ENCODE measurements around the gene VSX2.

Gene VSX2

DNA sequence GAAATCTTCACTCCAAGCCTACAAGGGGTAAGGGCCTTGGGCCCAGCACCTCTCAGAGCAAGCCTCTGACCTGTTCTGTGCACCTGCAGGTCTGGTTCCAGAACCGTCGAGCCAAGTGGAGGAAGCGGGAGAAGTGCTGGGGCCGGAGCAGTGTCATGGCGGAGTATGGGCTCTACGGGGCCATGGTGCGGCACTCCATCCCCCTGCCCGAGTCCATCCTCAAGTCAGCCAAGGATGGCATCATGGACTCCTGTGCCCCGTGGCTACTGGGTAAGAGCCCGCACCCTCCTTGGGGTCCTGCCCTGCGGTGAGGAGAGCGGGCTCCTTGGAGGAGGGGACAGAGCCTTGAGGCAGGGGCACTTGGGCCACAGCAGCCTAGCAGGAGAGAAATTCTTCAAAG is 20.3 kb downstream of the VSX2 start:
- no peak for DNase-seq (ENCODE audit: low spot score)

- no peak for DNase-seq (ENCODE audit: low spot score)
Measured at GRCh38 chr14:74260525-74261233, 21.4 kb downstream of the VSX2 start.

DNA sequence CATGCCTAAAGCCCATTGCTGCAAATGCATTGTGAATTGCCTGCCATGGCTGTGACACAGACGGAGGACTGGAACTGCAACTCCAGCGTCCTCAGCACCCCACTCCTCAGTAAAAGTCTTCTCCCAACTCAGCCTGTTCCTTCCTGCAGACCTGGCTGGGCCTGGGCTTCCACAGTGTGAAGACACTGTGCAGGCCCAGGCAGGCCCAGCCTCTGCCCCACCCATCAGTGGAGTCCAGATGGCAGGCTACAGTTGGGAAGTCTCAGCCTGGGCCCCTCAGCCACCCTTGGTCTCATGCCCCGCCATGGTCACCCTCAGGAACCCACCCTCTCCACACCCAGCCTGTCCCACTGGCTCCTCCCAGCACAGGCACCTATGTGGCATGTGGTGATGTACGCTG is 22.0 kb downstream of the VSX2 start:
- DNase-seq (ENCODE audit: low spot score), result no peak

DNA sequence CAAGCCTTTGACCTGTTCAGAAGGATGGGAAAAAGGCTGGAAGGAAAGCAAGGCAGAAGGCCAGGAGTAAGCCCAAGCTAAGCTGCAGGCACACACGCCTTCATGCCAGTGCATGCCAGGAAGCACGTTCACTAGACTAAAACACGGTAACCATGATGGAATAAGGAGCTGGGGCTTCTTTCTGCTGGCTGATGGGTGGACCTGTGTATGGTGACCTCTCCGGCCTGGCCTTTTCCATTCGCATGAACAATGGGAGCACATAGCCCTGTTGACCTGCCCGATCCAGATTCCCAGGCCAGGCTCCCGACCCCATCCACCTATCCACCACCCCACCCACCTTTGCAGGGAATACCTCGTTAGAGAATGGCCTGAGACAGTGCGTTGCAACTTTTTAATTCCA is 22.8 kb downstream of the VSX2 start:
- DNase-seq (ENCODE audit: low spot score), result no peak

GRCh38 chr14:74263181-74263580 is 23.9 kb downstream of the VSX2 start:
- no peak for DNase-seq (ENCODE audit: low spot score)

DNA sequence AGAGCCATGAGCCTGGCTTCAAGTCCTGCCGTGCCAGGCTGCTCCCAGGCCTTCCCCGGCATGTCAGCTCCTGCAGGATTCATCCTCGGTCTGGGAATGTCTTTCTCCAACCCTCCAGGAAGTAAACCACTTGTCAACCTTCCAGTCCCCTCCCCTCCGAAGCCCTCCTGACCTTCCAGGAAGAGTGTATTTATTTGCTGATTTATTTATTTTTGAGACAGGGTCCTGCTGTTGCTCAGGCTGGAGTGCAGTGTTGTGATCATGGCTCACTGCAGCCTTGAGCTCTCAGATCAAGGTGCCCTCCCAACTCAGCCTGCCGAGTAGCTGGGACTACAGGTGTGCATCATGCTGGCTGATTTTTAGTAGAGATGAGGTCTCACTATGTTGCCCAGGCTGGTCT is 24.7 kb downstream of the VSX2 start:
- DNase-seq (ENCODE audit: low spot score), result no peak

GRCh38 chr14:74265301-74265965 is 26.2 kb downstream of the VSX2 start:
- DNase-seq (ENCODE audit: low spot score), result no peak

- DNase-seq (ENCODE audit: low spot score), result no peak
Measured at GRCh38 chr14:74267588-74267987, 28.3 kb downstream of the VSX2 start.

DNA sequence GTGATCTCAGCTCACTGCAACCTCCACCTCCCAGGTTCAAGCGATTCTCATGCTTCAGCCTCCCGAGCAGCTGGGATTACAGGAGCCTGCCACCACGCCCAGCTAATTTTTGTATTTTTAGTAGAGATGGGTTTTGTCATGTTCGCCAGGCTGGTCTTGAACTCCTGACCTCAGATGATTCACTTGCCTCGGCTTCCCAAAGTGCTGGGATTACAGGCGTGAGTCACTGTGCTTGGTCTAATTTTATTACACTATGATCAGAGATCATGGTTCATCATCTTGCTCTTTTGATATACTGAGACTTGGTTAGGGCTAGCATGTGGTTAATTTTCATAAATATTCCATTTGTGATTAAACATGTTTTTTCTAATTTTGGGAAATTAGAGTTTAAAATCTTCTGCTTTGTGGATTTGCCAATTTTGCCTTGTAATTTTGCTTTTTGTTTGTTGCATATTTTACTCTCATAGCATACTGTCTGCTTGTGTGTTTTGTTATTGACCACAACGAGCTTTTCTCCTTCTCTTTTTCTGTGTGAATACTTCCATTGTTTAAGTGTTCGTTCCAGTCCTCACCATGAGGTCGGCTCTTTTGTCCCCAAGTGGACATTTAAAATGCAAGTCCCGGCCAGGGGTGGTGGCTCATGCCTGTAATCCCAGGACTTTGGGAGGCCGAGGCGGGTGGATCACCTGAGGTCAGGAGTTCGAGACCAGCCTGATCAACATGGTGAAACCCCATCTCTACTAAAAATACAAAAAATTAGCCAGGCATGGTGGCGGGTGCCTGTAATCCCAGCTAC is 31.3 kb downstream of the VSX2 start:
- DNase-seq (ENCODE audit: low spot score), result peak; percentile 38

GRCh38 chr14:74271365-74271764 is 32.1 kb downstream of the VSX2 start:
- DNase-seq (ENCODE audit: low spot score), result no peak

DNA sequence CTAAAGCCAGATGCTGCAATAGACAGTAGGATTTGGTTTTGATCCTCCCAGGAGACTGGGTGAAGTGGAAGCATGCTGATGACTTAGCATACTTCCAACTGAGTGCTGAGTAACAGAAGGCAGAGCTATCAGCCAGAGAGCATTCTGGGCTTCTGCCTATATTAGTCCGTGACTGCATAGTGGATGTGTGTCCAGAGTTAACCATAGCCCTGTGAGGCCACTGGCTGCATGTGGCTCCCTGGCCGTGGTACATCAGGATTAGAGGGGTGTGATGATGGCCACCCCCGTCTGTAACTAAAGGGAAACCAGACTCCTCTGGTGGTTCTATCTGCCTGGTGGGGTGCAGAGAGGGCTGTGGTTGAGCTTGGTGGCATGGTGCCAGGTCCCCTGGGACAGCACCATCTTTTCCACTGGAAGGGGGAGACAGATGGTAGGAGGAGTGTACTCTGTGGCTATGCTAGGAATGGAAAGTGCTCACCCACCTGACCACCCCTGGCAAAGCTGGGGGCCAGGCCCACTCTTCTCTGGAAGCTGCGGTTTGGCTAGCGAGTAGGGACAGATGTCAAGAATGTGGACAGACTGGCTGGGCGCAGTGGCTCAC is 36.1 kb downstream of the VSX2 start:
- no peak for DNase-seq (ENCODE audit: low spot score)

DNA sequence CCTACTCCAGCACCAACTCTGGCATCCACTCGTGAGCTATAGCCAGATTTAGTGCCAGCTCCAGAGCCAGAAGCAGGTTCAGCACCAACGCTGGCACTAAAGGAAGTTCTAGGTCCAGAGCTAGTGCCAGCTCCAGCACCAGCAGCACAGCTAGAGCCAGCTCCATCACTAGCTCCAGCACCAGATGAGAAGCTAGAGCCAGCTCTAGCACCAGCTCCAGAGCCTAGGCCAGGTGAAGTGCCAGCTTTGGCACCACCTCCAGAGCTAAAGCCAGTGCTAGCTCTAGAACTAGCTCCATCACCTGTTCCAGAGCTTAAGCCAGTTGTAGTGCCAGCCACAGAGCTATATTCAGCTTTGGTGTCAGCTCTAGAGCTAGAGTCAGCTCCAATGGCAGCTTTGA is 38.8 kb downstream of the VSX2 start:
- no peak for DNase-seq (ENCODE audit: low spot score)

- DNase-seq (ENCODE audit: low spot score), result no peak
Measured at GRCh38 chr14:74281069-74281468, 41.8 kb downstream of the VSX2 start.

DNA sequence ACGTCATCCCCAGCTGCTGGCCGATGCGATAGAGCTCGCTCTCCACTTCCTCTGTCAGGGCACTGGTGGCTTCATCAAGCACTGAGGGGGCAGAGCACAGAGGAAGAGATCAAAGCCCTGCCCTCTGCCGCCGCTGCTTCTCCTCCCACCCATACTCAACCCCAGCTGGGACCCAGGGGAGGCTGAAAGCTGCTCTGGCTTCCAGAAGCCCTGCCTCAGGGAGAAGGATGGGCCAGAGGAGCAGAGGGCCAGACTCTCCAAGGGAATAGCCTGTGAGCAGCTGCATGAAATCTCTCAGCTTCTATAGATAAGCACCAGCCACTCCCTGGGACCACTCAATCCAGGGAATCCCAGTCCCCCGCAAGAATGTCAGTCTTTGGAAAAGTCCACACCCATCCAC is 47.5 kb downstream of the VSX2 start:
- DNase-seq (ENCODE audit: low spot score), result no peak

GRCh38 chr14:74289801-74290200 is 50.6 kb downstream of the VSX2 start:
- no peak for DNase-seq (ENCODE audit: low spot score)

DNA sequence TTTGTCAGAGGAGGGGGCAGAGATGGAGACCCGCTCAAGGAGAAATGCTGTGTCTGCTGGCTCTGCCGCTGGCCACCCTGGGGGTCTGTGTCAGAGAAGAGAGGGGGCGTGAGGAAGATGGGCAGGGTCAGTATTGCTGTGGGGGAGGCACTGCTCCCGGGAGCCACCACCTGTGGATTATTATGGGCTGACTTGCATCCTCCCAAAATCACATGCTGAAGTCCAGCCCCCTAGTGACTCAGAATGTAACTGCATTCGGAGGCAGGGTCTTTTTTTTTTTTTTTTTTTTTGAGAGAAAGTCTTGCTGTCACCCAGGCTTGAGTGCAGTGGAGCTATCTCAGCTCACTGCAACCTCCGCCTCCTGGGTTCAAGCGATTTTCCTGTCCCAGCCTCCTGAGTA is 51.2 kb downstream of the VSX2 start:
- DNase-seq (ENCODE audit: low spot score), result no peak

GRCh38 chr14:74292061-74292460 is 52.8 kb downstream of the VSX2 start:
- no peak for DNase-seq (ENCODE audit: low spot score)

DNA sequence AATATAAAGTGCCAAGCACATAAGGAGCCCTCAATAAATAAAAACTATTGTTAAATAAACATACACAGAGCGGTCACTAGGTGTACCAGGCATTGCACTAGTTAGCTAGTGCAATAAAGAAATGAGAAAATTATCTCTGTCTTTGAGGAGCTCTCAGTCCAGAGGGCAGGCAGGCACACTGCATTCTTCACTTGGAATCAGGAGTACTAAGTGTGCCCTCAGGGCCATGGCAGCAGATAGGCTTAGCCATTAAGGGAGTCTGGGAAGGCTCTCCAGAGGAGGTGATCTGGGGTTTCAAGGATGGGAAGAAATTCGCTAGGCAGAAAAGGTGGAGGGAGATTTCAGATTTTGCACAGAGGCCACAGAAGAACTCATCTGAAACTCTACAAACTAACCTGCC is 54.4 kb downstream of the VSX2 start:
- DNase-seq (ENCODE audit: low spot score), result no peak

- no peak for DNase-seq (ENCODE audit: low spot score)
Measured at GRCh38 chr14:74296037-74296467, 56.8 kb downstream of the VSX2 start.

GRCh38 chr14:74297986-74298385 is 58.7 kb downstream of the VSX2 start:
- DNase-seq (ENCODE audit: low spot score), result no peak

GRCh38 chr14:74299061-74299545 is 59.9 kb downstream of the VSX2 start:
- DNase-seq (ENCODE audit: low spot score), result peak; percentile 75

- no peak for DNase-seq (ENCODE audit: low spot score)
Measured at GRCh38 chr14:74301594-74302151, 62.4 kb downstream of the VSX2 start.
